ENCODE measurements around the gene KCNN2. TPM values are rescaled to one million over a fixed set of nuclear protein-coding genes. Genes with fewer than 3 reads are reported as not detected.

The KCNN2 gene
- total and polyA plus RNA-seq, 2 donors (not counting 3 experiments of a cell fraction or from before 2014, with no cell fraction given), result 0.32 to 1.9 TPM

GRCh38 chr5:114332925-114333324 is 28.9 kb upstream of the KCNN2 start:
- TF ChIP-seq GATA2 (IDR thresholded peaks at IDR 0.05; ENCODE audit: insufficient read depth, insufficient read length, low read depth, low read length) (no peak), JUN (IDR thresholded peaks at IDR 0.05; ENCODE audit: borderline replicate concordance, insufficient read depth, insufficient read length, low read depth) (no peak), POLR2AphosphoS5 (IDR thresholded peaks at IDR 0.05; ENCODE audit: insufficient read depth, low read depth, low read length) (no peak), MAX (IDR thresholded peaks at IDR 0.05; ENCODE audit: insufficient read depth, insufficient read length) (no peak), FOS (IDR thresholded peaks at IDR 0.05; ENCODE audit: borderline replicate concordance, insufficient read depth, low read length) (no peak), EZH2 (IDR thresholded peaks at IDR 0.05; ENCODE audit: borderline replicate concordance, low read depth, low read length, severe bottlenecking) (no peak), POLR2A (IDR thresholded peaks at IDR 0.05; ENCODE audit: low read depth, low read length) (no peak), MYC (IDR thresholded peaks at IDR 0.05; ENCODE audit: low read depth, low read length) (no peak)
- TF ChIP-seq, protein P1, sequence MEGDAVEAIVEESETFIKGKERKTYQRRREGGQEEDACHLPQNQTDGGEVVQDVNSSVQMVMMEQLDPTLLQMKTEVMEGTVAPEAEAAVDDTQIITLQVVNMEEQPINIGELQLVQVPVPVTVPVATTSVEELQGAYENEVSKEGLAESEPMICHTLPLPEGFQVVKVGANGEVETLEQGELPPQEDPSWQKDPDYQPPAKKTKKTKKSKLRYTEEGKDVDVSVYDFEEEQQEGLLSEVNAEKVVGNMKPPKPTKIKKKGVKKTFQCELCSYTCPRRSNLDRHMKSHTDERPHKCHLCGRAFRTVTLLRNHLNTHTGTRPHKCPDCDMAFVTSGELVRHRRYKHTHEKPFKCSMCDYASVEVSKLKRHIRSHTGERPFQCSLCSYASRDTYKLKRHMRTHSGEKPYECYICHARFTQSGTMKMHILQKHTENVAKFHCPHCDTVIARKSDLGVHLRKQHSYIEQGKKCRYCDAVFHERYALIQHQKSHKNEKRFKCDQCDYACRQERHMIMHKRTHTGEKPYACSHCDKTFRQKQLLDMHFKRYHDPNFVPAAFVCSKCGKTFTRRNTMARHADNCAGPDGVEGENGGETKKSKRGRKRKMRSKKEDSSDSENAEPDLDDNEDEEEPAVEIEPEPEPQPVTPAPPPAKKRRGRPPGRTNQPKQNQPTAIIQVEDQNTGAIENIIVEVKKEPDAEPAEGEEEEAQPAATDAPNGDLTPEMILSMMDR (IDR thresholded peaks at IDR 0.05; ENCODE audit: extremely low read depth in 1 of 2, insufficient read depth in 1 of 2, low read depth in 1 of 2, low read length in 2 of 2), result no peak
- Histone ChIP-seq H3K27ac (ENCODE audit: insufficient read depth, low read depth, low read length) (no peak overlapping the region), H4K20me1 (replicated peaks; ENCODE audit: control insufficient read depth, extremely low read depth, insufficient read depth, low read length) (no peaks in the 10 kb centered on the region), H3K4me2 (ENCODE audit: insufficient read depth, low read length) (no peak overlapping the region), H3K9me3 (replicated peaks; ENCODE audit: control insufficient read depth, insufficient read depth, low read length) (no peaks in the 10 kb centered on the region), H3K9ac (replicated peaks; ENCODE audit: extremely low read depth, insufficient read depth, low read length) (no peak overlapping the region), H3K27me3 (ENCODE audit: control insufficient read depth in 2 of 2, insufficient read depth in 2 of 2, low read length in 2 of 2) (no peaks in the 10 kb centered on the region), H3K79me2 (ENCODE audit: control insufficient read depth, insufficient read depth, low read length) (no peaks in the 10 kb centered on the region), H3K4me1 (ENCODE audit: control insufficient read depth, extremely low read depth, insufficient read depth, low read length) (no peaks in the 10 kb centered on the region), H3K36me3 (ENCODE audit: control insufficient read depth in 2 of 2, extremely low read depth in 1 of 2, insufficient read depth in 2 of 2, low read length in 2 of 2) (no peaks in the 10 kb centered on the region), H3K9me1 (replicated peaks; ENCODE audit: control insufficient read depth, extremely low read depth, insufficient read depth, low read length) (no peaks in the 10 kb centered on the region), H2AFZ (ENCODE audit: low read depth, low read length) (no peak overlapping the region), H3K4me3 (replicated peaks in 1 of 3; ENCODE audit: insufficient read depth in 1 of 3, low read depth in 1 of 3, low read length in 3 of 3) (no peak overlapping the region)
- no TSS peak for BruUV-seq (replicated peaks)
- FAIRE-seq, result no peak
- dilution Hi-C loops (cut with MboI; ENCODE audit: extremely low pct_ligation_motif_present, low sequenced_read_pairs), result no loop called here
- ChIA-PET CTCF (no interaction called here), POLR2A (no interaction called here)
- peak; percentile 58 for DNase-seq (ENCODE audit: low read depth, low spot score)
- intact Hi-C loops (cut with micrococcal nuclease), result no loop called here

Data from endothelial cell of umbilical vein (primary cell).